OCI-LY7 (cell line): ENCODE data around the gene ZCCHC14.

Source experiments
- CTCF ChIP-seq: fragments of 200-600 bp; sonication (generic); conservative IDR thresholded peaks from 2 replicates; pipeline ENCODE4 v1.5.1; 2014; ENCODE audit warnings: mild to moderate bottlenecking, antibody characterized with exemption, low read length, moderate library complexity, mixed read lengths
- EZH2phosphoT487 ChIP-seq: fragments of 200-600 bp; sonication (generic); IDR thresholded peaks from 2 replicates; pipeline ENCODE4 v1.6.1; 2018; ENCODE audit warnings: low read depth, borderline replicate concordance, mild to moderate bottlenecking, mixed run types, antibody characterized with exemption, low read length, moderate library complexity, mixed read lengths

- peak; percentile 79 for TF ChIP-seq CTCF
- TF ChIP-seq EZH2phosphoT487: no peak
Observed at GRCh38 chr16:87416826-87417527, 75.8 kb downstream of the ZCCHC14 start.
